ENCODE results near the gene UGT1A3.
"Not testable (repeated sequence)": the region's sequence is repeated elsewhere in the genome, so short reads cannot be mapped to it uniquely, and the experiment has no call there.

Gene UGT1A3

GRCh38 chr2:233707940-233708644 is 20.8 kb upstream of the UGT1A3 start:
- DNase-seq (ENCODE audit: low read depth), result no peak

GRCh38 chr2:233708942-233709341 is 19.9 kb upstream of the UGT1A3 start:
- no peak for DNase-seq (ENCODE audit: low read depth)

GRCh38 chr2:233711312-233712008 is 17.4 kb upstream of the UGT1A3 start:
- DNase-seq (ENCODE audit: low read depth), result peak; percentile 40

GRCh38 chr2:233712611-233713261 is 16.1 kb upstream of the UGT1A3 start, which contains the start of gene UGT1A5:
TSS of gene UGT1A5 (plus strand) at chr2:233712907. CDS start at chr2:233712992, 85 bp downstream.
- DNase-seq (ENCODE audit: low read depth), result no peak

GRCh38 chr2:233713262-233713615 is 15.6 kb upstream of the UGT1A3 start:
- no peak for DNase-seq (ENCODE audit: low read depth)

- no peak for DNase-seq (ENCODE audit: low read depth)
Observed at GRCh38 chr2:233714121-233714520, 14.7 kb upstream of the UGT1A3 start.

- no peak for DNase-seq (ENCODE audit: low read depth)
Observed at GRCh38 chr2:233718552-233718951, 10.3 kb upstream of the UGT1A3 start, which contains the start of gene UGT1A4. TSS of gene UGT1A4 (plus strand) at chr2:233718736. CDS start at chr2:233718821, 85 bp downstream.

GRCh38 chr2:233736868-233737653 is 8.2 kb downstream of the UGT1A3 start:
- DNase-seq (ENCODE audit: low read depth), result not testable (repeated sequence)

- no peak for DNase-seq (ENCODE audit: low read depth)
Observed at GRCh38 chr2:233740870-233741269, 12.0 kb downstream of the UGT1A3 start.

GRCh38 chr2:233743464-233744259 is 14.8 kb downstream of the UGT1A3 start:
- no peak for DNase-seq (ENCODE audit: low read depth)

GRCh38 chr2:233745073-233745755 is 16.4 kb downstream of the UGT1A3 start:
- no peak for DNase-seq (ENCODE audit: low read depth)

- DNase-seq (ENCODE audit: low read depth), result not testable (repeated sequence)
Observed at GRCh38 chr2:233745838-233746237, 17.0 kb downstream of the UGT1A3 start.

- DNase-seq (ENCODE audit: low read depth), result no peak
Observed at GRCh38 chr2:233746475-233747282, 17.8 kb downstream of the UGT1A3 start.

GRCh38 chr2:233747283-233747544 is 18.4 kb downstream of the UGT1A3 start:
- DNase-seq (ENCODE audit: low read depth), result no peak

GRCh38 chr2:233750689-233751088 is 21.8 kb downstream of the UGT1A3 start:
- DNase-seq (ENCODE audit: low read depth), result not testable (repeated sequence)

GRCh38 chr2:233751212-233752009 is 22.6 kb downstream of the UGT1A3 start:
- not testable (repeated sequence) for DNase-seq (ENCODE audit: low read depth)

- no peak for DNase-seq (ENCODE audit: low read depth)
Observed at GRCh38 chr2:233754872-233755611, 26.2 kb downstream of the UGT1A3 start.

GRCh38 chr2:233756429-233757081 is 27.7 kb downstream of the UGT1A3 start:
- no peak for DNase-seq (ENCODE audit: low read depth)

Measured in activated T-helper 9 cell treated with anti-CD3 and anti-CD28 coated beads, Interleukin-2, amount 50 U/mL, for 16 hours (primary cell).